HG02623 (cell line): ENCODE measurements around the gene MEX3C.

Experiments used
- ATAC-seq: cut with Tn5 transposase; IDR thresholded peaks from one replicate; pipeline ENCODE4 v1.9.1; 2021; ENCODE audit warnings: moderate library complexity; ENCODE audit not compliant: unreplicated experiment

MEX3C gene

GRCh38 chr18:51154431-51155063 lies 42.9 kb downstream of the MEX3C start:
- ATAC-seq: no peak

DNA sequence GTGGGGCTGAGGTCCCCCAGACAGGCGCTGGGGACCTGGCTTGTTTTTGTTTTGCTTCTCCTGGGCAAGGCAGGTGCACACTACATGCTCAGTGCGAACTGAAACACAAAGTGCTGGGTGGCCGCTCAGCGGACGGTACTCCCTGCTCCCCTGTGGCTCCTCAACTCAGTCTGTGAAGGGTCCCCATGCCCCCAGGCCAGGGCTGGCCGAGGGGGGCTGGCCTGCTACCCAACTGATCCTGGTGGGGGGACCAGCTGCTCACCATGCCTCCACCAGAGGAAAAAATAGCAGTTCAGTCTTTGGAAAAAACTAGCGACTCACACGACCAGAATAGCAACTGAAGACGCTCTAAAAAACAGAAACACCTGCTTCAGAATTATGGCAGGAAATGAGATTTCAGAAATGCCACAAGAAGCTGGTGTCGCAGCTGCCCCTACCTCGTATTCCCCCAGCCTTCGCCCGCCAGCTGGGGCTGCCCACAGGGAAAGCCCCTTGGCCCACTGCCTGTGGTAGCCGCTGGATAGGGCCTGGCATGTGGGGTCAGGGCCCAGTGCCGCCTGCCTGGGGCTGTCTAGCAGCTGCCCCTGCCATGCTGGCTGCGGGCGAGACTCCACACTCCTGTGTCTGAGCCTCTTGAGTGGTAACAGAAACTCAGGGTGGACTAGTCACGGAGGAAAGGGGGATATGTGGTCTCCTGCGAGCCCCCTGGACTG lies 43.7 kb downstream of the MEX3C start:
- ATAC-seq: peak; percentile 71

DNA sequence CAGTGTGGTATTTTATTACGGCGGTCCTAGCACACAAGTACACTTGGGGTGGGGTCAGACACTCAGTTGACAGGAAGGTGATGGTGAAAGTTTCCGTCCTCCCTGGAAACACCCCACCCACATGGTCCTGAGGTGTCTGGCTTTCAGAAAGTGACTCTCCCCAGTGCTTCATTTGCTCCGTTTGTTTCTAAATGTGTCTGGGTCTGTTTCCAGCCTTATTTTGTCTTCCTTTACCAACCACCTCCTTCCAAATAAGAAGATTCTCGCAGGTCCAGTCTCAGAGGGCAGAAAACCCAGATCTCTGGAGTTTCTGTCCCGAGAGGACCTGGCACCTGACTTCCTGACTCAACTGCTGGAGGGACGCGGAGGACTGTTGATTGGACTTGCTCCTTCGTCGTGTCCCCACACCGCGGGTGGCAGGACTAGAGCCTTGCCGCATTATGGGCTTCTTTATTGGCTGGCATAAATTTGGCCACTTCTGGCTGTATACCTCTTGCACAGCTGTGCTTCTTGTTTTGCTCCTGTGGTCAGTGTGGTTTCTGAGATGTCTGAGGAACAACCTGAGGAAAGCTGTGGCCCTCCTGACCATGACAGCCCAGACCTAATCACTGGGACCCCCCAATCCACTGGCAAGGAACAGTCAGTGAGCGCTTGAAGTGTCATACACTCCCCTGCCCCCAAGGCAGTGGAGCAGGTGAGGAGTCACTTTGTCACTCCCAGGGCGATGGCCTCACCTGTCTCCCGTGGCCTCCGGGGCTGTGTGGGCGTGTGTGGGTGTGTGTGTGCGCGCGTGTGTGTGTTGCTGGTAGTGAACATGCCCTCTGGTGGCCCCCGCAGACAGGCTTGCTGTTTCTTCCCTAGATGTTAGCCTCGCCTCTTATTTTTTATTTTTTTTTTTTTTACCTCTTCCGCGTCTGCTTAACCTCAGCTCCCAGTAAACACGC lies 45.6 kb downstream of the MEX3C start:
- peak; percentile 33 for ATAC-seq

DNA sequence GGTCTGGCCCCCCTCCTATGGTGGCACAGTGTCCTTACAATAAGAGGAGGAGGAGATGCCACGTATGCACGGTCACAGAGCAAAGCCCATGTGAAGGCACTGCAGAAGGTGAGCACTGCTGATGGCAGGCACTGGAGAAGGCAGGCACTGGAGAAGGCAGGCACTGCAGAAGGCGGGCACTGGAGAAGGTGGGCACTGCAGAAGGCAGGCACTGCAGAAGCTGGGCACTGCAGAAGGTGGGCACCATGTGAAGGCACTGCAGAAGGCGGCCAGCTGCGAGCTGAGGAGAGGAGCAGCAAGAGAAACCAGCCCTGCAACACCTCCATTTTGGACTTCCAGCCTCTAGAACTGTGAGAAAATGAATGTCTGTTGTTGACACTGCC lies 46.3 kb downstream of the MEX3C start:
- no peak for ATAC-seq

DNA sequence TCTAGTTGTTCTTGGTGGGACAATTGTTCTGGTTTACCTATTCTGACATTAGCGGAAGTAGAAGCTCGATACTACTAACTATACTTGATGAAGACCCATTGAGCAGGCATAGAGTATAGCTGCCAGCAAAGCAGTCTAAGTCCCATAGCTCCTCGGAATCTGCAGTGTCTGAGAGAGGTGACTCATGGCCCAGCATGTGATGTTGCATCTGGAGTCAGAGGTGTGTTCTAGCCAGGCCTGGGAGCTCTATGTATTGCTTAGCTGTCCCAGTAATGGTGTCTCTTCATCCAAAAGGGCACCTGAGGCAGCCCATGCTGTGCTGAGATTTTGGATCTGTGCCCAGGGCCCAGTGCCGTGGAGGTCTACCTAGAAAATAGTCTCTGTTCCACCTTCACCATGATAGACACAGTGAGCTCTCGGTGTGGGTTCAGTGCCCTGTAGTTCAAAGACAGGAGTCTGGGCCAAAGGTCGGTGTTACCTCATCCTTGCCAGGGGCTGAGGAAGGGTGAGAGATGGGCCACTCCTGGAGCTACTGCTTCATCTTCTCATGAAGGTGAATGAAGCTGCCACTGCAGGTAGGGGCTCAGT lies 47.3 kb downstream of the MEX3C start:
- ATAC-seq: no peak

DNA sequence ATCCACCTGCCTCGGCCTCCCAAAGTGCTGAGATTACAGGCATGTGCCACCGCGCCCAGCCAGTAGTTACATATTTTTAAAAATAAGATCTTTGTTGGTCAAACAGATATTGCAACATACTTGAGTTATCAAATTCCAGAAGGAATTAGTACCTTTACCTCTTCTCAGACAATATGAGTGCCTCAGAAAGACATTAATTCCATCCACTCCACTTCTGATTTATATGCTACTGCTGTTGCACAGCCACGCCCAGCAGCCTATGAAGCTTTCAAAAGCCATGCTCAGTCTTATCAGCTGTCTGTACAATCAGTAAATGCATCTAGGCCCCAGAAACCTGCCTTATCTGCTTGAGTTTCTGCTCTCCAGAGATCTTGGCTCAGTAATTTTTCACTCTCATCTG lies 47.8 kb downstream of the MEX3C start:
- no peak for ATAC-seq

DNA sequence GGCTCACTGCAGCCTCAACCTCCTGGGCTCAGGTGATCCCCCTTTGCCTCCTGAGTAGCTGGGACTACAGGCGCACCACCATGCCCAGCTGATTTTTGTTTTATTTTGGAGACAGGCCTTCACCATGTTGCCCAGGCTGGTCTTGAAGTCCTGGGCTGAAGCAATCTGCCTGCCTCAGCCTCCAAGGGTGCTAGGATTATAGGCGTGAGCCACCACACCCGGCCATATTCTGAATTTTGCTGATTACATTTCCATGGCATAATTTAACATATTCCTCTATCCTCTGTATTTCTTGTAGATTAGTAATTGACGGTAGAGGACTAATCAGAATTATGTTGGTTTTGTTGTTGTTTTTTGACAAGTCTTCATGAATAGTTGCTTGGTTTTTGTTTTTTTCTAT lies 50.6 kb downstream of the MEX3C start:
- ATAC-seq: no peak

GRCh38 chr18:51138936-51139335 lies 58.5 kb downstream of the MEX3C start:
- ATAC-seq: no peak

DNA sequence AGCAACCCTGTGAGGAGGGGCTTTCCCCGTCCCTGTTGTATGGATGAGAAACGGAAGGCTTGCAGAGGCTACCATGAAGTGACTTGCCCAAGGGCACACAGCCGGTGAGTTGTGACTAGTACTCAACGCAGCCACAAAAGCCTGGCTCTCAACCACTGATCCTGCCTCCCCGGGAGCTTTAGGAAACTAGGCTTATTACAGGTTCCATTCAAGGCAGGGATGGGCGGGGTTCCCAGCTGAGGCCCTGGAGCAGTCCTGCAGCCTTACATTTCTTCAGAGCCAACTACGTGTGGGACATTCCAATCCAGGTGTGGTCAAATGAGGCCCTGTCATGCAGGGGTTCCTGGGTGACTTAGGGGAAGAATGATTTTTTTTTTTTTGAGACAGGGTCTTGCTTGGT lies 59.6 kb downstream of the MEX3C start:
- ATAC-seq: no peak

GRCh38 chr18:51137026-51137729 lies 60.3 kb downstream of the MEX3C start:
- ATAC-seq: no peak

GRCh38 chr18:51135795-51136194 lies 61.7 kb downstream of the MEX3C start:
- ATAC-seq: no peak

DNA sequence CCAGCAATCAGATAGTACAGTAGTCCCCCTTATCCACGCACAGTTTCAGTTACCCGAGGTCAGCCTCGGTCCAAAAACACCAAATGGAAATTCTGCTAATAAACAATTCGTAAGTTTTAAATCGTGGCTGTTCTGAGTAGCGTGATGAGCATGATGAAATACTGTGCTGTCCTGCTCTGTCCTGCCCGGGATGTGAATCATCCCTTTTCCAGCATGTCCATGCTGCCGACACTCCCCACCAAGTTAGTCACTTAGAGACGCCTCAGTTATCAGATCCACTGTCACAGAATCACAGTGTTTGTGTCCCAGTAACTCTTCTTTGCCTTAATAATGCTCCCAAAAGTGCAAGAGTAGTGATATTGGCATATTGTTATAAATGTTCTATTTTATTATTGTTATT lies 62.1 kb downstream of the MEX3C start:
- no peak for ATAC-seq

- ATAC-seq: no peak
These were observed 62.8 kb downstream of the MEX3C start for GRCh38 chr18:51134721-51135120.

DNA sequence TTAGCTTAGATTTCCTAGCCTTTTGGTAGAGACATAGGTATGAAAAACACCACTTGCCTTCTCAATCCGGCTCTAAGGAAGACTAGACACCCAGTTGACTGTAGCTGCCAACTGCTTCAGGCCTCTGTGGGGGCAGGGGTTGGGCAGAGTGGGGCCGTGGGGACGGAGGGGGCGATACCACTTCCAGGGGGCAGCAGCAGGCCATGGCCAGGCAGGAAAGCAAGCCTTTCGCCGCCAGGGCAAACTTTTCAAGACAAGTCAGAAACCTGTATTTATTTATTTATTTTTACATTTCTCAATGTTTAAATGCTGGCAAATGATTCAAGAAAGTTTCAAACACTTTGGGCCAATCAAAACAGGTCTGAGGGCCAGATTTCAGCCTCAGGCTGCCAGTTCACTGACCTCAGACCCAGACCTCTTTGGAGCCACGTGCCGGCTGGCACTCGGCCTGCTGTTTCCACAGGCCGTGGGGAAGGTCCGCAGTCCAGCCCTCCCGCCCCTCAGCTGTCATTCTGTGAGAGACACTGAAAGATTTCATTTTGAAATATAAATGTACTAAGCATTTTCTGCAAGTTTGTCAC lies 63.8 kb downstream of the MEX3C start:
- ATAC-seq: no peak

DNA sequence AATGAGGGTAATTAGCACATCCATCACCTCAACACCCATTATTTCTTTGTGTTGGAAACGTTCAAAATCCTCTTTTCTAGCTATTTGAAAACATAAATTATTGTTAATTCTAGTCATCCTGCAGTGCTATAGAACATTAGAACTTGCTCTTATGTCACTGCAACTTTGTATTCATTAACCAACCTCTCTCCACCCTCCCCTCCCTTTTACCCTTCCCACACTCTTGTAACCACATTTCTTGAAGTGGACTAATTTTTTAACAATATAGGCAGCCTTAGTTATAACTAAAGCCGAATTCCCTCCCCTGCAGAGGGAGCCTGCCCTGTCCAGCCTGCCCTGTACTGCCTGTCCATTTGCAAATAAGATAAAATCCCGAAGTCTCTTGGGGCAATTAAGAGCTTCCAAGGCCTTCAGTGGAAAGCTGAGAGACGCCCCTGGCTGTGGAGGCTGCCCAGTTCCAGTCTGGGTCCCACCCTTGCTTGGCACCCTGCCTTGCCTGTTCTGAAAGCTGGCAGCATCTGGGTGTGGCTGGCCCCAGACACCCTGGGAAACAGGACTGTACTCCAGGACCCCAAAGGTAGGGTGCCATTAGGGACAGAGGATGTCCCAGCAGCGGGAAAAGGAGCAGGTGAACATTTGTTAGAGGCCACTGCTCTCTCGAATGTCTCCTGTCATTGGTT lies 65.1 kb downstream of the MEX3C start:
- no peak for ATAC-seq

DNA sequence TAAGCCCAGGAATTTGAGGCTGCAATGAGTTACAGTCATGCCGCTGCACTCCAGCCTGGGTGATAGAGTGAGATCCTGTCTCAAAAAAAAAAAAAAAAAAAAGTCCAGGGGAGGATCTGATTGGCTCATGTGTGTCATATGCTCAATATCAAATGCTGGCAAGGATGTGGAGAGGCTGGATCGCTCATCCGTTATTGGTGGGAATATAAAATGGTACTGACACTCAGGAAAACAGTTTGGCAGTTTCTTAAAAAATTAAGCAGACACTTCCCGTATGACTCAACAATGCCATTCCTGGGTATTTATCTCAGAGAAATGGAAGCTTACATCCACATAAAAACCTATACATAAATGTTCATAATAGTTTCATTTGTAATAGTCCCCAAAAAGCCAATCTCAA lies 68.9 kb downstream of the MEX3C start:
- ATAC-seq: no peak

DNA sequence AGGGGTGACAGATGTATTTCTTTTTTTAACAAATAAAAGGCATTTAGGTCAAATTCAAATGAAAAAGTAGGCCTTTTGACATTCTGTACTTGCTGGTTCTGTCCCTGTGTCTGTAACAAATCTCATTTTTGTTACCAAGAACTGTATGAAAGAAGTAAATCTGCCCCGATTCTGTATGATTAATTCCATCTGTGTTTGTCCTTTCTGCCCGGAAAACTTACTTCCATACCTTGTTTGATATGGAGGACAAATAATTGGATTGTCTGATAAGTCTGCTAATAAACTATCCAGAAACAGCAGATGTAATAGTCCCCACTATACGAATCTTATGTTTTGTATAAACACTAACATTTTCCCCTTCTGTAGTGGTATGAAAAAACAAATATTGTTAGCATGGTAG lies 69.8 kb downstream of the MEX3C start:
- no peak for ATAC-seq

DNA sequence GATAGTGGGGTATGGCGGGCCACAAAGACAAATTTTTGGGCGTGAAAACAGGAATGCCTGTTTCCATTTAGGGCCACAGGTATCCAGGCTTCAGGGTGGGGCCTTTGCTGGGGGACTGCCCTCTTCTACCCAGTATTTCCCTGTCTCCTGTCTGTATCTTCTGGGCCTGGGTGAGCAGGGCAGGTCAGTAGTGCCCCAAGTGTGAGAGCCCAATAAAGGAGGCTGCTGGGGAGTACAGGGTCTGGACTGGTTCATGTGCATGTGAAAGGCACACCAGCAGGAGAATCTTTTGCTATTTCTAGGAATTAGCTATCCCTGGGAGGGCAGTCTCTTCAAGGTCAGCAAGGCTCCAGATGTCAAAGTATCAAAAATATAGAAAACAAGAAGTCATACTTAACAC lies 71.5 kb downstream of the MEX3C start:
- ATAC-seq: no peak
